Lower leg skin (tissue), 4 donors: ENCODE data around the gene PPM1N. TPM values are rescaled to one million over a fixed set of nuclear protein-coding genes. Genes with fewer than 3 reads are reported as not detected.

Experiments used
- DNase-seq, 2 donors: peaks; one replicate each; pipeline ENCODE4 v3.0.0-alpha.2; 2019; ENCODE audit warnings: low spot score in 2 of 2
- H3K4me3 ChIP-seq: fragments of 200-600 bp; sonication (generic); 2 replicates; pipeline ENCODE4 v1.5.1; 2017; ENCODE audit warnings: mild to moderate bottlenecking, low read depth; ENCODE audit not compliant: poor library complexity, severe bottlenecking
- POLR2A ChIP-seq, 2 donors: fragments of 450-650 bp; IDR thresholded peaks; one replicate each; pipeline ENCODE4 v1.6.1; 2016 to 2017; ENCODE audit warnings: antibody characterized with exemption in 2 of 2, mild to moderate bottlenecking in 1 of 2, moderate library complexity in 1 of 2
- WGBS, 2 donors: methylation state at CpG; one replicate each; pipeline ENCODE4 v1.1.5; 2018; 5-methylcytosine and 5-hydroxymethylcytosine counted together
- intact Hi-C: fragments of 100-400 bp; cut with DNase I; formaldehyde crosslinking; loops from one replicate; pipeline ENCODE4 v1.15.0; 2023; ENCODE audit warnings: low total_unique reads
- total RNA-seq, 4 donors: library from RNA; depleted of rRNA; stranded (reverse); fragments of >200 nt; gene quantifications; one replicate each; pipeline ENCODE4 v1.1.0, GENCODE V29; 2016
- TF ChIP-seq, protein P1 (sequence below), 3 donors: fragments of 450-650 bp; IDR thresholded peaks; one replicate each; pipeline ENCODE4 v1.5.1; 2016; ENCODE audit warnings: antibody characterized with exemption in 3 of 3, mild to moderate bottlenecking in 3 of 3, moderate library complexity in 2 of 3

PPM1N gene
- total RNA-seq, 4 donors from 2014 or later: 2.9 to 4.7 (median 3.6) TPM

DNA sequence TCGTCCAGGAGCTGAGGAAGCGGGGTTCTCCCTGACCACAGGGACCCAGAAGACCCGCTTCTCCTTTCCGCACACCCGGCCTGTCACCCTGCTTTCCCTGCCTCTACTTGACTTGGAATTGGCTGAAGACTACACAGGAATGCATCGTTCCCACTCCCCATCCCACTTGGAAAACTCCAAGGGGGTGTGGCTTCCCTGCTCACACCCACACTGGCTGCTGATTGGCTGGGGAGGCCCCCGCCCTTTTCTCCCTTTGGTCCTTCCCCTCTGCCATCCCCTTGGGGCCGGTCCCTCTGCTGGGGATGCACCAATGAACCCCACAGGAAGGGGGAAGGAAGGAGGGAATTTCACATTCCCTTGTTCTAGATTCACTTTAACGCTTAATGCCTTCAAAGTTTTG, 27.9 kb downstream of the PPM1N start:
- no peak for DNase-seq
- intact Hi-C loops: loop anchor here (2.0 to 10.0 kb wide), 2 partner anchors 31 to 119 kb away; no protein-coding TSS in a partner anchor
- WGBS, 2 donors: 65 to 71% methylated on average over 9 of the region's 9 CpGs
- H3K4me3 ChIP-seq: no peak overlapping the region
- TF ChIP-seq POLR2A (IDR thresholded peaks at IDR 0.05): no peak
- TF ChIP-seq, protein P1, sequence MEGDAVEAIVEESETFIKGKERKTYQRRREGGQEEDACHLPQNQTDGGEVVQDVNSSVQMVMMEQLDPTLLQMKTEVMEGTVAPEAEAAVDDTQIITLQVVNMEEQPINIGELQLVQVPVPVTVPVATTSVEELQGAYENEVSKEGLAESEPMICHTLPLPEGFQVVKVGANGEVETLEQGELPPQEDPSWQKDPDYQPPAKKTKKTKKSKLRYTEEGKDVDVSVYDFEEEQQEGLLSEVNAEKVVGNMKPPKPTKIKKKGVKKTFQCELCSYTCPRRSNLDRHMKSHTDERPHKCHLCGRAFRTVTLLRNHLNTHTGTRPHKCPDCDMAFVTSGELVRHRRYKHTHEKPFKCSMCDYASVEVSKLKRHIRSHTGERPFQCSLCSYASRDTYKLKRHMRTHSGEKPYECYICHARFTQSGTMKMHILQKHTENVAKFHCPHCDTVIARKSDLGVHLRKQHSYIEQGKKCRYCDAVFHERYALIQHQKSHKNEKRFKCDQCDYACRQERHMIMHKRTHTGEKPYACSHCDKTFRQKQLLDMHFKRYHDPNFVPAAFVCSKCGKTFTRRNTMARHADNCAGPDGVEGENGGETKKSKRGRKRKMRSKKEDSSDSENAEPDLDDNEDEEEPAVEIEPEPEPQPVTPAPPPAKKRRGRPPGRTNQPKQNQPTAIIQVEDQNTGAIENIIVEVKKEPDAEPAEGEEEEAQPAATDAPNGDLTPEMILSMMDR (IDR thresholded peaks at IDR 0.05): no peak

DNA sequence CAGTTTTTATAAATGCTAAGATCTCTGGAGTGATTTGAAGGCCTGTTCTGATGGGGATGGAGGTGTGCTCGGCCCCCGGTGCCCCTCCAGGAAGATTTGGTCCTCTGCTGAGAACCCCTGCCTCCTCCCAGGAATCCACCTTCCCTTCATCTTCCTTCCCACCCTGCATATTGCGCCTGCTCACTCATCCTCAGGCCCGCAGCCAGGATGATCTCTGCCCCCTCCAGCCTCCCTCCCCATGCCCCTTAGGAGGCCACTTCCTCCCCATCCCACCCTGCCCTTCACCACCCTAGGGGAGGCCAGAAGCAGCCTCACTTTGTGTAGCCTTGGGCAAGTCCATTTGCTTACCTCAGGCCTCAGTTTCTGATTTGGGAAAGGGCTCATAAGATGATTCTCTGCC, 28.7 kb downstream of the PPM1N start:
- intact Hi-C loops: loop anchor here (2.0 to 10.0 kb wide), 2 partner anchors 30 to 118 kb away; no protein-coding TSS in a partner anchor
- no peak for TF ChIP-seq POLR2A (IDR thresholded peaks at IDR 0.05)
- TF ChIP-seq, protein P1 (IDR thresholded peaks at IDR 0.05): no peak
- DNase-seq: no peak
- H3K4me3 ChIP-seq: no peak overlapping the region
- whole genome bisulfite sequencing, 2 donors: 86 to 93% methylated on average over 4 of the region's 4 CpGs

DNA sequence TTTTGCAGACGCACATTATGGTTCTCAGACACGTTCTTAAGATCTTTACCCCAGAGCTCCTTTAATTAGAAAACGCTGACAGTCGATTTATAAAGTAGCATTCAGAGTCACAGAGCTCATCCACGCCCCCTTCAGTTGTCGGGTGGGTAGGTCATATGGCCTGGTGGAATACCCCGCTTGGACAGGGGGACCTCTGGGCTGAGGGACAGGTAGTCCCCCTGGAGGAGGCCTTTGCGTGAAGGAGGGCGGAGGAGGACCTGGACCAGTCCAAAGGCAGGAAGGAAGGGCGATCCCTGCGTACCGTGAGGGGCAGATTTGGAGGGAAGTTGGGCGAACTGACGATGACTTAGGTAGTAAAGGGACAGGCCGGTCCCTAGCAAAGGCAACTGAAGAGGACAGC, 29.5 kb downstream of the PPM1N start:
- intact Hi-C loops: loop anchor here (2.0 to 10.0 kb wide), 2 partner anchors 29 to 117 kb away; no protein-coding TSS in a partner anchor
- no peak for DNase-seq
- no peak overlapping the region for H3K4me3 ChIP-seq
- TF ChIP-seq, protein P1 (IDR thresholded peaks at IDR 0.05): no peak
- TF ChIP-seq POLR2A (IDR thresholded peaks at IDR 0.05): no peak
- 64 to 70% methylated on average over 15 of the region's 15 CpGs for WGBS, 2 donors

DNA sequence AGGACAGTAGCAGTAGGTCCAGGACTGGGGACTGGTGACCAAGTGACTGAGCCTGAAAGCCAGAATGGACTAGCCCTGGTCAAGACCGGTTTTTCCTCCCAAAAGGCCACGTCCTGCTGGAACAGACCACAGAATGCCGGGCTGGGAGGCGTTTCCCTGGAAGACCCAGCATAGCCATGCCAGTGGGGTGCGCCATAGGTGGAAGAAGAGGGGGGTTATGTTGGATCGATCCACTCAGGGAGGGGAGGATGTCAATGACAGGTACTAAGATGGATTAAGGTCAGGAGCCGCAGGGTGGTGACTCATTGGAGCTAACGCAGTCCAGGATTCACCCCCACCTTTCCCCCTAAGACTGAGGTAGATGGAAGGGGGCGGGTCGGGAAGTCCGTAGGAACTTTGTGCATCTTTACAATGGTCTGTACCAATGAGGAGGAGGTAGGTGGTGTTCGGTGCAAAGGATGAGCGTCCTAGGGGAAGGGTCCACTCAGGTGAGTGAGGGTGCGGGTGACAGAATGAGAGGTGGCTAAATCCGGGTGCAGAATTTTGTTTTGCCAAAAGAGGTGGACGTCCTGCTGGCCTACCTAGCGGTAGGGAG, 30.0 kb downstream of the PPM1N start:
- H3K4me3 ChIP-seq: no peak overlapping the region
- 16 to 17% methylated on average over 17 of the region's 17 CpGs for WGBS, 2 donors
- TF ChIP-seq POLR2A (IDR thresholded peaks at IDR 0.05): no peak
- TF ChIP-seq, protein P1 (IDR thresholded peaks at IDR 0.05): no peak
- no peak for DNase-seq
- intact Hi-C loops: loop anchor here (10.0 kb wide), 1 partner anchor 117 kb away; no protein-coding TSS in a partner anchor

DNA sequence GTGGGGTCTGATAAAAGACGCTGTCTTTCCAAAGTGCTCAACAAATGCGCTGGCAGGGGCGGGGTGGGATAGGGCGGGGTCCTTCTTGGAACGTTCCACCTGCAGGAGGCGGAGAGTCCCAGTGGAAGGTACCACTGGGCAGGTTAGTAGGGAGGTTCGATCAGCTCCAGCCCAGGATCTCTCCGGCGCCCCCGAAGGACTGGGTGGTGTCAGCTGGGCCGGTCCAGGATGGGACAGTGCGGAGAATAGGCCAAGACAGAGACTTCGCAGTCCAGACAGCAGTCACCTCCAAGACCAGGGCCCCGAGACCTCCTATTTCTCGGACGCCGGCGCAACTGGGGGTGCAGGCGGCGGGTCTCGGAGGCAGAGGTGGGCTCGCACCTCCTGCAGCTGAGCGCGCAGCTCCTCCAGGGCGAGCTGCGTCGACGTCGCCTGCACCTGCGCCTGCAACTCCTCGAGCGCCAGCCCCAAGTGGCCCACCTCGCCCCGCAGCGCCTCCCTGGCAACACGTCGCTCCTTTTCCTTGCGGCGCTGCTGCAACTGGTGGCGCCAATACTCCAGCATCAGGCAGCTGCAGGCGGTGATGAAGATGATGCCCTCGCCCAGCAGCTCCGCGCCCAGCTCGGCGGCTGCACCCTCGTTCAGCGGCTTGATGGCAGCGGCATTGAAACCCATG, 30.6 kb downstream of the PPM1N start:
- 5 to 7% methylated on average over 14 to 38 of the region's 49 CpGs for WGBS, 2 donors
- intact Hi-C loops: loop anchor here (10.0 kb wide), 1 partner anchor 116 kb away; no protein-coding TSS in a partner anchor
- no peak for DNase-seq
- TF ChIP-seq, protein P1 (IDR thresholded peaks at IDR 0.05): no peak
- no peak for TF ChIP-seq POLR2A (IDR thresholded peaks at IDR 0.05)
- no peak overlapping the region for H3K4me3 ChIP-seq
